Measurements from ENCODE around the gene SYNPO2.

SYNPO2 gene

GRCh38 chr4:118935819-118936218 lies 47.2 kb downstream of the SYNPO2 start:
- no peak for DNase-seq (ENCODE audit: low read depth)

- DNase-seq (ENCODE audit: low read depth), result no peak
Measured at GRCh38 chr4:118936406-118936805, 47.8 kb downstream of the SYNPO2 start.

GRCh38 chr4:118939169-118939783 lies 50.6 kb downstream of the SYNPO2 start:
- DNase-seq (ENCODE audit: low read depth), result no peak

GRCh38 chr4:118941149-118941548 lies 52.5 kb downstream of the SYNPO2 start:
- no peak for DNase-seq (ENCODE audit: low read depth)

- DNase-seq (ENCODE audit: low read depth), result no peak
Measured at GRCh38 chr4:118941799-118942198, 53.1 kb downstream of the SYNPO2 start.

- DNase-seq (ENCODE audit: low read depth), result no peak
Measured at GRCh38 chr4:118942465-118942864, 53.8 kb downstream of the SYNPO2 start.

- no peak for DNase-seq (ENCODE audit: low read depth)
Measured at GRCh38 chr4:118947095-118947494, 58.4 kb downstream of the SYNPO2 start.

- DNase-seq (ENCODE audit: low read depth), result no peak
Measured at GRCh38 chr4:118948545-118949144, 60.0 kb downstream of the SYNPO2 start.

GRCh38 chr4:118950224-118950623 lies 61.6 kb downstream of the SYNPO2 start:
- DNase-seq (ENCODE audit: low read depth), result no peak

- DNase-seq (ENCODE audit: low read depth), result no peak
Measured at GRCh38 chr4:118950929-118951570, 62.4 kb downstream of the SYNPO2 start.

GRCh38 chr4:118953276-118953675 lies 64.6 kb downstream of the SYNPO2 start:
- DNase-seq (ENCODE audit: low read depth), result no peak

GRCh38 chr4:118954246-118954645 lies 65.6 kb downstream of the SYNPO2 start:
- no peak for DNase-seq (ENCODE audit: low read depth)

- DNase-seq (ENCODE audit: low read depth), result no peak
Measured at GRCh38 chr4:118955515-118955914, 66.9 kb downstream of the SYNPO2 start.

GRCh38 chr4:118957722-118958445 lies 69.2 kb downstream of the SYNPO2 start:
- DNase-seq (ENCODE audit: low read depth), result no peak

- no peak for DNase-seq (ENCODE audit: low read depth)
Measured at GRCh38 chr4:118962540-118962939, 73.9 kb downstream of the SYNPO2 start.

- DNase-seq (ENCODE audit: low read depth), result no peak
Measured at GRCh38 chr4:118964891-118965411, 76.3 kb downstream of the SYNPO2 start.

GRCh38 chr4:118967393-118967792 lies 78.7 kb downstream of the SYNPO2 start:
- DNase-seq (ENCODE audit: low read depth), result no peak

- no peak for DNase-seq (ENCODE audit: low read depth)
Measured at GRCh38 chr4:118968005-118968404, 79.4 kb downstream of the SYNPO2 start.

- no peak for DNase-seq (ENCODE audit: low read depth)
Measured at GRCh38 chr4:118968813-118969212, 80.2 kb downstream of the SYNPO2 start.

- no peak for DNase-seq (ENCODE audit: low read depth)
Measured at GRCh38 chr4:118969359-118969758, 80.7 kb downstream of the SYNPO2 start.

- DNase-seq (ENCODE audit: low read depth), result no peak
Measured at GRCh38 chr4:118972167-118972566, 83.5 kb downstream of the SYNPO2 start.

GRCh38 chr4:118973295-118973694 lies 84.6 kb downstream of the SYNPO2 start:
- DNase-seq (ENCODE audit: low read depth), result no peak

- DNase-seq (ENCODE audit: low read depth), result no peak
Measured at GRCh38 chr4:118974758-118975157, 86.1 kb downstream of the SYNPO2 start.
